ENCODE data around the gene ENOX1. TPM values are rescaled to one million over a fixed set of nuclear protein-coding genes. Genes with fewer than 3 reads are reported as not detected.

Gene ENOX1
- total RNA-seq, 2 donors from 2014 or later = 0.78 to 4.3 TPM

DNA sequence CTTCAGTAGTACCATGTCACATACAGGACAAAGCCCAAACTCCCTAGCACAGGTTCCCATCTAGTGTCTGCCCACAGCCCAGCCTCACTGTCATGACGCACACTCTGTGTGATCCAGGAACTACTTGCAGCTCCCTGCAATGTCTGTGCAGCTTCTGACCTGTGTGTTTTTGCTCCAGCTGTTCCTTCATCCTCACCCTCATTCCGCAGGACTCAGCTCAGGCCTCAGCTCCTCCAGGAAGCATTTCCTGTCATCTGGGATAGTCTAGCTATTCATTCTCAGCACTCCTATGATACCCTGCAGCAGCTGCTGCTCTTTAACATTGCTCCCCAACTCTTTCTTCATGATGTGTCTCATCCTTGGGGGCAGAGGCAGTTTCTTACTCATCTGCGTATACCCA is 56.1 kb downstream of the ENOX1 start:
- intact Hi-C loops (cut with DNase I) = no loop called here
- H3K27me3 ChIP-seq = no peaks in the 10 kb centered on the region
- no peaks in the 10 kb centered on the region for H3K4me1 ChIP-seq
- TF ChIP-seq, protein P1, sequence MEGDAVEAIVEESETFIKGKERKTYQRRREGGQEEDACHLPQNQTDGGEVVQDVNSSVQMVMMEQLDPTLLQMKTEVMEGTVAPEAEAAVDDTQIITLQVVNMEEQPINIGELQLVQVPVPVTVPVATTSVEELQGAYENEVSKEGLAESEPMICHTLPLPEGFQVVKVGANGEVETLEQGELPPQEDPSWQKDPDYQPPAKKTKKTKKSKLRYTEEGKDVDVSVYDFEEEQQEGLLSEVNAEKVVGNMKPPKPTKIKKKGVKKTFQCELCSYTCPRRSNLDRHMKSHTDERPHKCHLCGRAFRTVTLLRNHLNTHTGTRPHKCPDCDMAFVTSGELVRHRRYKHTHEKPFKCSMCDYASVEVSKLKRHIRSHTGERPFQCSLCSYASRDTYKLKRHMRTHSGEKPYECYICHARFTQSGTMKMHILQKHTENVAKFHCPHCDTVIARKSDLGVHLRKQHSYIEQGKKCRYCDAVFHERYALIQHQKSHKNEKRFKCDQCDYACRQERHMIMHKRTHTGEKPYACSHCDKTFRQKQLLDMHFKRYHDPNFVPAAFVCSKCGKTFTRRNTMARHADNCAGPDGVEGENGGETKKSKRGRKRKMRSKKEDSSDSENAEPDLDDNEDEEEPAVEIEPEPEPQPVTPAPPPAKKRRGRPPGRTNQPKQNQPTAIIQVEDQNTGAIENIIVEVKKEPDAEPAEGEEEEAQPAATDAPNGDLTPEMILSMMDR (IDR thresholded peaks at IDR 0.05) = no peak
- TF ChIP-seq POLR2A (IDR thresholded peaks at IDR 0.05) = no peak
- no peak overlapping the region for H3K4me3 ChIP-seq
- ATAC-seq (no peak), DNase-seq (peak in 3 of 4 donors; percentile 5 to 11 (median 11))
- H3K9me3 ChIP-seq = no peaks in the 10 kb centered on the region
- 76 to 81% methylated on average over 3 of the region's 3 CpGs for WGBS, 2 donors
- no peak overlapping the region for H3K27ac ChIP-seq
- no peaks in the 10 kb centered on the region for H3K36me3 ChIP-seq (replicated peaks in 1 of 2; ENCODE audit: insufficient read depth in 1 of 2, low read depth in 2 of 2)

DNA sequence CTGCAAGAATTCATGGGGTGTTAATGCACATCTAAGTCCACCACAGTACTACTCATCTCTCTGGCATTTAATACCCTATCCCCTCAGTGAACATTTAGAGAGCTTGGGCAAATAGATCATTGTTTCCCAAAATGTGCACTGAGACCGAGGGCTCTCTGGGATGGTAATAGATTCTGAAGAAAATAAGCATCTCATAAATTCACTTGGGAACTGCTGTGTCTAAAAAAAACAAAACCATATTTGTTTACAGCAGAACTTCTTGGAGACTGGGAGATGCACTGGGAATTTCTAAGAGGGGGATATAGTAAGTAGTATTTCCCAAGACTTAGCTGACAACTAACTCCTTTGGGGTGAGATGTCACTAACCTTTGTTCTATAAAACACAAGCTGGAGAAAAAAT is 58.4 kb downstream of the ENOX1 start:
- intact Hi-C loops (cut with DNase I) = no loop called here
- H3K4me1 ChIP-seq = no peaks in the 10 kb centered on the region
- no peak overlapping the region for H3K4me3 ChIP-seq
- no peaks in the 10 kb centered on the region for H3K36me3 ChIP-seq (replicated peaks in 1 of 2; ENCODE audit: insufficient read depth in 1 of 2, low read depth in 2 of 2)
- no peak for DNase-seq
- no peak for ATAC-seq
- WGBS, 2 donors = 71 to 74% methylated on average over 1 of the region's 1 CpG
- TF ChIP-seq, protein P1 (IDR thresholded peaks at IDR 0.05) = no peak
- H3K27me3 ChIP-seq = no peaks in the 10 kb centered on the region
- H3K9me3 ChIP-seq = no peaks in the 10 kb centered on the region
- H3K27ac ChIP-seq = no peak overlapping the region

DNA sequence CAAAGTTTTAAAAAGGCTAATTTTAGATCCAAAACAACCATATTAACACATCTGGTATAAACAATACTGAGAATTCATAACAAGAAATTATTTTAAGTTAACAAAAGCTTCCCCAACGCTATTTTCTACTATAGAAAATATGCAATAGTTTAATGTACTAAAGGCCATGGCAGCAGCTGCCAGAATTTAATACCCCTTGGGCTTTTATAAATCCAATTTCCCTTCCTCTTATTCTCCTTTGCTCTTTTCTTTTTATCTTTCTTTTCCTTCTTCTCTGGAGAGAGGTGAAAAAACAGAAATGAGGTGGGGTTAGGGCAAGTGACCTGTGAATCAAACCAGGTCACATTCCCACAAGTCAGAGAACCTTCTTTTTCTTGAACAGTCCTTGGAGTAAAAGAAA is 58.9 kb downstream of the ENOX1 start:
- intact Hi-C loops (cut with DNase I) = no loop called here
- no peak for ATAC-seq
- no peaks in the 10 kb centered on the region for H3K36me3 ChIP-seq (replicated peaks in 1 of 2; ENCODE audit: insufficient read depth in 1 of 2, low read depth in 2 of 2)
- no peaks in the 10 kb centered on the region for H3K4me1 ChIP-seq
- no peaks in the 10 kb centered on the region for H3K27me3 ChIP-seq
- H3K27ac ChIP-seq = no peak overlapping the region
- H3K4me3 ChIP-seq = no peak overlapping the region
- no peaks in the 10 kb centered on the region for H3K9me3 ChIP-seq
- WGBS, 2 donors = 71 to 82% methylated on average over 1 of the region's 1 CpG
- no peak for TF ChIP-seq POLR2A (IDR thresholded peaks at IDR 0.05)
- TF ChIP-seq, protein P1 (IDR thresholded peaks at IDR 0.05) = no peak
- DNase-seq = no peak

DNA sequence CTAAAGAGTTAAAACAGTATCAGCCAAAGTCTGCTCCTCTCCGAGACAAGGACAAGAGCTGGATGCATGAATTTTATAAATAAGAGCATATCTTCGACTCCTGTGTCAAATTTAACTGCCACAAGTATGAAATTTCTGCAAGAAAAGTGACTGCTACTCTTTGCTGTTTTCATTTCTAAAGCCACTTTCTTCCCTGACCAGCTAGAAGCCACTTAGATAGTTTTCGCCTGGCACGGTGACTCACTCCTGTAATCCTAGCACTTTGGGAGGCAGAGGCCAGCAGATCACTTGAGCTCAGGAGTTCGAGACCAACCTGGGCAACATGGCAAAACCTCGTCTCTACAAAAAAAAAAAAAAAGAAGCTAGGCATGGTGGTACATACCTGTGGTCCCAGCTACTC is 61.3 kb downstream of the ENOX1 start:
- no peaks in the 10 kb centered on the region for H3K36me3 ChIP-seq (replicated peaks in 1 of 2; ENCODE audit: insufficient read depth in 1 of 2, low read depth in 2 of 2)
- no peaks in the 10 kb centered on the region for H3K4me1 ChIP-seq
- intact Hi-C loops (cut with DNase I) = no loop called here
- no peak overlapping the region for H3K27ac ChIP-seq
- 84 to 85% methylated on average over 6 of the region's 6 CpGs for WGBS, 2 donors
- DNase-seq = no peak
- no peak overlapping the region for H3K4me3 ChIP-seq
- TF ChIP-seq, protein P1 (IDR thresholded peaks at IDR 0.05) = no peak
- TF ChIP-seq POLR2A (IDR thresholded peaks at IDR 0.05) = no peak
- no peak for ATAC-seq
- no peaks in the 10 kb centered on the region for H3K27me3 ChIP-seq
- H3K9me3 ChIP-seq = no peaks in the 10 kb centered on the region

DNA sequence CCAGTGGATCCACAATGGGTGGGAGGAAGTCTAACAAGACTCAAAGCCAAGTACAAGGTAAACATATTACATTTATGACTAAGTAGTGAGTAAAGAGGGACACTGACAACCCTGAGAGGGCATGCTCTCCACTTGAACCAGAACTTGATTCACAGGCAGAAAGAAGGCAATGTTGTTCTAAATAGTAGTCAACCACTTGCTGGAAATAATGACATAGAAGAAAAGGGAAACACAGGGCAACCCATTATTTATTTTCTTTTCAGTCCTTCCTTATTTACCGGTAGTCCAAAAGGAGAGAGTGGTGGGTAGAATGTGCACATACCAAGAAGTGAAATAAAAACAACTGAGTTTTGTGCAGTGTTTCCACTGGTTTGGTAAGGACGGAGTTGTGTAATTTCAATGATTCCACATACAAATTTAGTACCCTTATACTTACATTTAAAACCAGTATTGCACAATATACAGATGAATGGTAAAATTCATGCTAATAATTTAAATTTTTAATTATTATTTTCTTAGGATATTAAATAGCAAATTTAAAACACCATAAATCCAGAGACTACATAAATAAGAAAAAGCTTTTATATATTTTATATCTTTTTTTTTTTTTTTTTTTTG is 65.9 kb downstream of the ENOX1 start:
- TF ChIP-seq, protein P1 (IDR thresholded peaks at IDR 0.05) = no peak
- TF ChIP-seq POLR2A (IDR thresholded peaks at IDR 0.05) = no peak
- H3K27ac ChIP-seq = no peak overlapping the region
- no peaks in the 10 kb centered on the region for H3K9me3 ChIP-seq
- no peaks in the 10 kb centered on the region for H3K27me3 ChIP-seq
- H3K4me3 ChIP-seq = no peak overlapping the region
- no peaks in the 10 kb centered on the region for H3K4me1 ChIP-seq
- WGBS, 2 donors = 44 to 46% methylated on average over 2 of the region's 2 CpGs
- intact Hi-C loops (cut with DNase I) = no loop called here
- DNase-seq (no peak), ATAC-seq (no peak)
- H3K36me3 ChIP-seq (replicated peaks in 1 of 2; ENCODE audit: insufficient read depth in 1 of 2, low read depth in 2 of 2) = no peaks in the 10 kb centered on the region
